ENCODE data around the gene ASS1.

GRCh38 chr9:130407916-130408663 is 36.7 kb upstream of the ASS1 start:
- no peak for TF ChIP-seq CTCF (conservative IDR thresholded peaks at IDR 0.05)
- no peak for TF ChIP-seq EZH2 (IDR thresholded peaks at IDR 0.05; ENCODE audit: low read depth)

All from PC-9 (cell line).